GM12865 (cell line): ENCODE results near the gene FXR1.
A peak's percentile ranks its signal among the peaks of the same experiment; 100 is the strongest.

Experiments
- DNase-seq: peaks from one replicate; pipeline ENCODE4 v3.0.0; 2010; ENCODE audit warnings: low read depth
- H3K4me3 ChIP-seq: 2 replicates; pipeline ENCODE4 v1.5.1; 2011; ENCODE audit warnings: mild to moderate bottlenecking, low read depth, low read length, control low read depth
- TF ChIP-seq, protein P1 (sequence below): IDR thresholded peaks from 2 replicates; pipeline ENCODE4 v1.5.1; 2011; ENCODE audit warnings: low read length, control low read depth, low read depth, inconsistent platforms; ENCODE audit not compliant: insufficient read depth; ENCODE audit errors: missing control alignments

The FXR1 gene

DNA sequence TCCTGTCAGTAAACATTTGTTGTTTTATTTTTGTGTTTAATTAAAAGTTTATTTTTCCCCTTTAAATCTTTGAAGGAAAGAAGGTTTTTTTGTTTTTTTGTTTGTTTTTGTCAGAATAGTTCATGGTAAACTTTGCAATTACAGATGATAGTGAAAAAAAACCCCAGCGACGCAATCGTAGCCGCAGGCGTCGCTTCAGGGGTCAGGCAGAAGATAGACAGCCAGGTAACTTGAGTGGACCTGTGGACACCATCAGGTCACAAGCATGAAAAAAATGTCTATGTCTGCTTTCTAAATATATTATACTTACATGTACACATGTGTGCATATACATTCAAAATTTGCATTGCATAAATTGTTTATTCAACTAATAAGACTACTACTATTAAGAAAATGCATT lies 58.5 kb downstream of the FXR1 start:
- H3K4me3 ChIP-seq: no peak overlapping the region
- no peak for DNase-seq
- TF ChIP-seq, protein P1, sequence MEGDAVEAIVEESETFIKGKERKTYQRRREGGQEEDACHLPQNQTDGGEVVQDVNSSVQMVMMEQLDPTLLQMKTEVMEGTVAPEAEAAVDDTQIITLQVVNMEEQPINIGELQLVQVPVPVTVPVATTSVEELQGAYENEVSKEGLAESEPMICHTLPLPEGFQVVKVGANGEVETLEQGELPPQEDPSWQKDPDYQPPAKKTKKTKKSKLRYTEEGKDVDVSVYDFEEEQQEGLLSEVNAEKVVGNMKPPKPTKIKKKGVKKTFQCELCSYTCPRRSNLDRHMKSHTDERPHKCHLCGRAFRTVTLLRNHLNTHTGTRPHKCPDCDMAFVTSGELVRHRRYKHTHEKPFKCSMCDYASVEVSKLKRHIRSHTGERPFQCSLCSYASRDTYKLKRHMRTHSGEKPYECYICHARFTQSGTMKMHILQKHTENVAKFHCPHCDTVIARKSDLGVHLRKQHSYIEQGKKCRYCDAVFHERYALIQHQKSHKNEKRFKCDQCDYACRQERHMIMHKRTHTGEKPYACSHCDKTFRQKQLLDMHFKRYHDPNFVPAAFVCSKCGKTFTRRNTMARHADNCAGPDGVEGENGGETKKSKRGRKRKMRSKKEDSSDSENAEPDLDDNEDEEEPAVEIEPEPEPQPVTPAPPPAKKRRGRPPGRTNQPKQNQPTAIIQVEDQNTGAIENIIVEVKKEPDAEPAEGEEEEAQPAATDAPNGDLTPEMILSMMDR: no peak

DNA sequence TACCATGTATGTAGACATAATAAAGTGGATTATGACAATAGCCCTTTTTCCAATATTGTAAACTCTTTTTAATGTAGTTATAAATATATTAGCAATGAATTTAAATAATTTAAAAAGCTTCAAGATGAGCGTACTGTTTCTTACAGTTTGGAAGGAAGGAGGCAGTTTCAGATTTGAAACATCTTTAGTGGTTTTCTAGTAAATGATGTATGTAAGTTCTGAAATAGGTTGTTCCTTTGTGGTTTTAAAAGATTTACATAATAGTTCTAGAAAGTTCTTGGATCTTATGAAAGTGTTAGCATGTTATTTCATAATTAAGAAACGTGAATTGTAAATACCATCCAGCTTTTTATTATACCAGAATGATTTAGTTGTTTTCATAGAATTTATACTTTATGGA lies 61.1 kb downstream of the FXR1 start:
- TF ChIP-seq, protein P1: no peak
- no peak overlapping the region for H3K4me3 ChIP-seq
- peak; percentile 13 for DNase-seq

DNA sequence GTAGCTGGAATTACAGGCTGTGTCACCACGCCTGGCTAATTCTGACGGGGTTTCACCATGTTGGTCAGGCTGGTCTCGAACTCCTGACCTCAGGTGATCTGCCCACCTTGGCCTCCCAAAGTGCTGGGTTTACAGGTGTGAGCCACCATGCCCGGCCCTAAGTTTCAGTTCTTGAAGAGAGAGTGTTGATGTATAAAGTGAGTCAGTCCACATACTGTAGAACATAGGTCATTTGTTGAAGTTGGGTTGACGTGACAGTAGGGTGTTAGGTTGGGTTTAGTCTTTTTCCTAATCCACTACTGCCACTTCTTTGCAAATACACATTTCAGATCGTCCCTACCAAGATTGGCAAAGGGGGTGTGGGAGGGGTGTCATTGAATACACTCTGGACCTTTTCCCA lies 61.8 kb downstream of the FXR1 start:
- no peak for DNase-seq
- no peak overlapping the region for H3K4me3 ChIP-seq
- TF ChIP-seq, protein P1: no peak

DNA sequence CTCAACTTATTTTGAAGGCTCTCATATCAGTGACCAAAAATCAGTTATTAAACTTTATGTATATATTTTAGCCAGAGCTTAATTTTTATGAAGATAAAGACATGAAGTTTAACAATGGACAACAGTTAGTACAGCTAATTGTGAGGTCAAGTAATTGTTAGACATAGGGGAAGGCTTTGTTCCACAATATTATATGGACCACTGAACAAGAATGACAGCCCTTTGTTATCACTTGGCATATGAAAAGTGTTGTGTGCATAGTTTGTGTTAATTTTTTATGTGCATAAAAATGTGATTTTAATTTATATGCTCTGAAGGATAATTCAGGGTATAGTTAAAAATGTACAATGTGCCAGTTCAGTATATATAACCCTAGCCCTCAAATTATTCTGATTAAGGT lies 65.0 kb downstream of the FXR1 start:
- TF ChIP-seq, protein P1: no peak
- no peak overlapping the region for H3K4me3 ChIP-seq
- DNase-seq: no peak

DNA sequence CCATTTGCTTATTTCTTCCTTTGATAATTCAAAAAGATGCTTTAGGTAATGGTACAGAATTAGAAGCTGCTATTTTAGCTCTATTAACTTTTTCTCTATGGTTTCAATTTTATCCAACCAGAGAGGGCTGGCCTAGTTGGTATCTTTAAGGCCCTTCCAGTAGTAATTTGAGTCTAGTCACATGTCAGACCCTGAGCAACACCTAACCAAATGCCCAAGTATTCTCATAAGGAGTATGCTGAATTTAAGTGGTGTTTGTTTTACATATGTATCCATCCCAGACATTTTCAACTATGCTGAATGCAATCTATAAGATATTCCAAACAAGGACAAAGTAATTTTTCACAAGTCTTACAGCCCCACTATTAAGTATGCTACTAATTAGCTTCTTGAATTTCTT lies 67.5 kb downstream of the FXR1 start:
- TF ChIP-seq, protein P1: no peak
- no peak for DNase-seq
- H3K4me3 ChIP-seq: no peak overlapping the region

DNA sequence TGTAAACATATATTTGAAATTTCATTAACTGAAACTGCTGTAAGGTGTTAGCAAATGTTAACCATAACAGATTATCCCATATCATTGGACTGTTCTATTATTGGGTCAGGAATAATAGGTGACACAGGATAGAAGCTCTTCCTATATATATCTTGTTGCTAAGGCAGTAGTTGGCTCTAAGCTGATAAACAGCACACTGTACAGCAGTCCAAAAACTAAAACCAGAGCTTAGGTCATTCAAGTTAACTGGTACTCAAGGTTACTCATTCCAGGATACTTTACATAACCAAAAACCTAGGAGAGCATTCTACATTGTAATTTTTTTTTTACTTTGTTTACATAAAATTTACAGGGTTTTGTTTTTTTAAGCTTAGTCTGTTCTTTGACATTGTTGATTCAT lies 68.1 kb downstream of the FXR1 start:
- no peak overlapping the region for H3K4me3 ChIP-seq
- TF ChIP-seq, protein P1: no peak
- DNase-seq: no peak

DNA sequence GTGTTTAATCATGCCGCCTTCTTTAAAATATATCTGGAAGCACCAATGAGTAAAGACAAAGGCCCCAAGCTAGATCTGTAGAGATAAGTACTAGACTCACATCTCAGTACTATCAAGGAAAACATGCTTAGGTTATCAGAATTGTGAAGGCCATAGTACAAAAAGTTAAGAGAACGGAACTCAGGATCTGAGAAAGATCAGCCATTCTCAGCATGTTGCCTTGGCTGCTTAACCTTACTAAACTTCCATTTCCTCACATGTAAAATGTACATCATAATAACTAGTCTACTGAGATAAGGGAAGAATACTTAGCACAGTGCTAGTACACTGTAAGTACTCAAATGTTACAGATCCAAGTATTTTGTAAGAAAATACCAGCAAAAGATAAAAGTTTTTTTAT lies 69.4 kb downstream of the FXR1 start:
- TF ChIP-seq, protein P1: no peak

More for the DNA sequence above, 69.4 kb downstream of the FXR1 start:
- DNase-seq: no peak
- no peak overlapping the region for H3K4me3 ChIP-seq
